IMR-90 (cell line): Measurements from ENCODE around the gene ZNF610. TPM values are rescaled to one million over a fixed set of nuclear protein-coding genes. Genes with fewer than 3 reads are reported as not detected.

Experiments
- ATAC-seq: fragments of 200-7000 bp; cut with Tn5 transposase; 2 replicates; pipeline ENCODE4 v1.9.1; 2020; ENCODE audit warnings: low read depth, mild to moderate bottlenecking, moderate library complexity
- BruUV-seq: library from RNA; stranded (reverse); fragments of 400-500 nt; replicated peaks from 2 replicates; lab custom pipeline; 2021; lab: Mats Ljungman, UMichigan
- CTCF ChIA-PET: fragments of 300-600 bp; formaldehyde crosslinking; extraction: SDS; loops from one replicate; lab custom pipeline; 2021; ENCODE audit warnings: antibody characterized with exemption; lab: Yijun Ruan, JAX
- POLR2A ChIA-PET: fragments of 300-600 bp; sonication (Branson Sonifier 250); formaldehyde crosslinking; loops from one replicate; lab custom pipeline; 2022; ENCODE audit warnings: antibody characterized with exemption; ENCODE audit not compliant: unreplicated experiment; lab: Charles Lee
- DNase-seq: peaks from one replicate; pipeline ENCODE4 v3.0.0; 2013
- H2AFZ ChIP-seq: replicated peaks from 2 replicates; pipeline ENCODE3; 2013; ENCODE audit warnings: low read length, mild to moderate bottlenecking; ENCODE audit not compliant: poor library complexity
- H2AK5ac ChIP-seq: 2 replicates; pipeline ENCODE4 v1.6.1; 2013; ENCODE audit warnings: low read depth, low read length, inconsistent platforms
- H2AK9ac ChIP-seq: replicated peaks from 2 replicates; pipeline ENCODE3; 2013; ENCODE audit warnings: mild to moderate bottlenecking, low read depth, low read length, moderate library complexity; ENCODE audit not compliant: poor library complexity
- H2BK120ac ChIP-seq: 2 replicates; pipeline ENCODE4 v1.6.1; 2013; ENCODE audit warnings: low read depth, low read length, inconsistent platforms
- H2BK15ac ChIP-seq: 3 replicates; pipeline ENCODE4 v1.6.1; 2013; ENCODE audit warnings: low read depth, low read length, inconsistent platforms
- H2BK20ac ChIP-seq: 2 replicates; pipeline ENCODE4 v1.6.1; 2013; ENCODE audit warnings: low read depth, mild to moderate bottlenecking, inconsistent platforms, low read length, moderate library complexity
- H2BK5ac ChIP-seq: 2 replicates; pipeline ENCODE4 v1.6.1; 2013; ENCODE audit warnings: mild to moderate bottlenecking, low read depth, low read length, inconsistent platforms; ENCODE audit not compliant: poor library complexity, severe bottlenecking
- H3K14ac ChIP-seq: replicated peaks from 2 replicates; pipeline ENCODE4 v1.6.1; 2013; ENCODE audit warnings: low read depth, low read length, inconsistent platforms
- H3K18ac ChIP-seq: 2 replicates; pipeline ENCODE4 v1.6.1; 2013; ENCODE audit warnings: low read depth, low read length, control low read depth
- H3K23ac ChIP-seq: 2 replicates; pipeline ENCODE4 v1.6.1; 2013; ENCODE audit warnings: low read depth, low read length, inconsistent platforms
- H3K27ac ChIP-seq: 2 replicates; pipeline ENCODE4 v1.5.1; 2013; ENCODE audit warnings: mild to moderate bottlenecking, control low read depth, low read length; ENCODE audit not compliant: insufficient read depth
- H3K27me3 ChIP-seq: 2 replicates; pipeline ENCODE4 v1.6.1; 2013; ENCODE audit warnings: low read length; ENCODE audit not compliant: control insufficient read depth, insufficient read depth
- H3K36me3 ChIP-seq: 2 replicates; pipeline ENCODE4 v1.6.1; 2013; ENCODE audit warnings: low read length, mixed read lengths; ENCODE audit not compliant: control insufficient read depth, insufficient read depth
- H3K4ac ChIP-seq: 2 replicates; pipeline ENCODE4 v1.6.1; 2013; ENCODE audit warnings: low read depth, low read length, inconsistent platforms
- H3K4me1 ChIP-seq: 2 replicates; pipeline ENCODE4 v1.6.1; 2013; ENCODE audit warnings: low read length, mixed read lengths; ENCODE audit not compliant: control insufficient read depth, insufficient read depth
- H3K4me2 ChIP-seq: 2 replicates; pipeline ENCODE4 v1.6.1; 2013; ENCODE audit warnings: low read depth, mild to moderate bottlenecking, control low read depth, low read length, moderate library complexity
- H3K4me3 ChIP-seq: 2 replicates; pipeline ENCODE4 v1.5.1; 2013; ENCODE audit warnings: low read depth, mild to moderate bottlenecking, control low read depth, low read length, moderate library complexity; ENCODE audit not compliant: insufficient read depth
- H3K56ac ChIP-seq: 2 replicates; pipeline ENCODE4 v1.6.1; 2013; ENCODE audit warnings: low read length, inconsistent platforms; ENCODE audit not compliant: insufficient read depth; ENCODE audit errors: extremely low read depth
- H3K79me1 ChIP-seq, 2 experiments: 2 replicates each; pipeline ENCODE4 v1.6.1; 2013; ENCODE audit warnings: low read length in 2 of 2, inconsistent platforms in 1 of 2, low read depth in 1 of 2
- H3K9ac ChIP-seq: 2 replicates; pipeline ENCODE4 v1.6.1; 2013; ENCODE audit warnings: low read depth, low read length, control low read depth
- H3K9me1 ChIP-seq: 2 replicates; pipeline ENCODE4 v1.6.1; 2013; ENCODE audit warnings: low read length, inconsistent platforms; ENCODE audit not compliant: insufficient read depth
- H3K9me3 ChIP-seq: 2 replicates; pipeline ENCODE4 v1.6.1; 2013; ENCODE audit warnings: low read length; ENCODE audit not compliant: control insufficient read depth, insufficient read depth
- H4K20me1 ChIP-seq: 2 replicates; pipeline ENCODE4 v1.6.1; 2013; ENCODE audit warnings: low read length, inconsistent platforms; ENCODE audit not compliant: insufficient read depth
- H4K5ac ChIP-seq: 2 replicates; pipeline ENCODE4 v1.6.1; 2013; ENCODE audit warnings: mild to moderate bottlenecking, low read depth, low read length, control low read depth
- H4K8ac ChIP-seq, 2 experiments: 2 replicates each; pipeline ENCODE4 v1.6.1; 2013; ENCODE audit warnings: low read depth in 2 of 2, low read length in 2 of 2, control low read depth in 1 of 2, inconsistent platforms in 1 of 2
- H4K91ac ChIP-seq: 2 replicates; pipeline ENCODE4 v1.6.1; 2013; ENCODE audit warnings: low read depth, low read length, inconsistent platforms; ENCODE audit not compliant: insufficient read depth
- CEBPB ChIP-seq: IDR thresholded peaks from 2 replicates; pipeline ENCODE4 v1.6.1; 2012; ENCODE audit warnings: low read depth, low read length, improper control_type of control experiment
- CHD1 ChIP-seq: IDR thresholded peaks from 2 replicates; pipeline ENCODE4 v1.6.1; 2012; ENCODE audit warnings: low read depth, low read length, improper control_type of control experiment
- CTCF ChIP-seq: conservative IDR thresholded peaks from 2 replicates; pipeline ENCODE4 v1.5.1; 2012; ENCODE audit warnings: mild to moderate bottlenecking, low read depth, low read length, improper control_type of control experiment
- ELK1 ChIP-seq: fragments of 150-350 bp; IDR thresholded peaks from 2 replicates; pipeline ENCODE4 v1.6.1; 2016; ENCODE audit warnings: low read depth, mild to moderate bottlenecking, low read length, moderate library complexity, borderline replicate concordance
- MAFK ChIP-seq: IDR thresholded peaks from 2 replicates; pipeline ENCODE4 v1.6.1; 2012; ENCODE audit warnings: low read depth, low read length, improper control_type of control experiment
- MAZ ChIP-seq: IDR thresholded peaks from 2 replicates; pipeline ENCODE4 v1.6.1; 2012; ENCODE audit warnings: low read depth, mild to moderate bottlenecking, low read length, improper control_type of control experiment, moderate library complexity, borderline replicate concordance
- MXI1 ChIP-seq: IDR thresholded peaks from 2 replicates; pipeline ENCODE4 v1.6.1; 2012; ENCODE audit warnings: low read depth, mild to moderate bottlenecking, low read length, moderate library complexity, borderline replicate concordance
- NFE2L2 ChIP-seq: fragments of 150-350 bp; IDR thresholded peaks from 2 replicates; pipeline ENCODE4 v1.6.1; 2016; ENCODE audit warnings: low read depth, mild to moderate bottlenecking, low read length
- RCOR1 ChIP-seq: IDR thresholded peaks from 2 replicates; pipeline ENCODE4 v1.6.1; 2012; ENCODE audit warnings: mild to moderate bottlenecking, low read length, improper control_type of control experiment; ENCODE audit not compliant: insufficient replicate concordance
- RFX5 ChIP-seq: IDR thresholded peaks from 2 replicates; pipeline ENCODE4 v1.8.0; 2012; ENCODE audit warnings: low read depth, mild to moderate bottlenecking, low read length, moderate library complexity
- SMC3 ChIP-seq: fragments of 150-350 bp; IDR thresholded peaks from 2 replicates; pipeline ENCODE4 v1.6.1; 2016; ENCODE audit warnings: low read depth, mild to moderate bottlenecking, antibody characterized with exemption, low read length, moderate library complexity
- USF2 ChIP-seq: fragments of 150-350 bp; IDR thresholded peaks from 2 replicates; pipeline ENCODE4 v1.6.1; 2017; ENCODE audit warnings: mild to moderate bottlenecking, antibody characterized with exemption, low read length, low read depth
- WGBS, 2 experiments: methylation state at CpG; one replicate each; pipeline versions ENCODE4 v1.1.5 to v1.1.7; 2013; ENCODE audit warnings: missing lambda C conversion rate in 2 of 2; ENCODE audit not compliant: insufficient read length in 1 of 2; ENCODE audit errors: extremely low coverage in 2 of 2; 5-methylcytosine and 5-hydroxymethylcytosine counted together
- dilution Hi-C: fragments of 300-500 bp; cut with HindIII; formaldehyde crosslinking; loops from one replicate; pipeline ENCODE4 v1.14.3; 2018; ENCODE audit warnings: low sequenced_read_pairs; ENCODE audit not compliant: unreplicated experiment
- in situ Hi-C: fragments of 300-500 bp; cut with MboI; formaldehyde crosslinking; loops from 3 replicates; pipeline ENCODE4 v1.14.3; 2019; ENCODE audit warnings: low sequenced_read_pairs, inconsistent platforms, mixed read lengths
- intact Hi-C: fragments of 100-400 bp; cut with micrococcal nuclease; formaldehyde crosslinking; loops from 2 replicates; pipeline ENCODE4 v1.10.0; 2022
- polyA plus RNA-seq, 3 experiments: library from polyadenylated mRNA; depleted of rRNA; stranded (reverse); fragments of >200 nt; gene quantifications; 2 replicates each; pipeline ENCODE4 v1.2.3, GENCODE V29; 2012; ENCODE audit warnings: low replicate concordance in 1 of 3
- total RNA-seq: library from RNA; depleted of rRNA; stranded (reverse); fragments of >200 nt; gene quantifications from 2 replicates; pipeline ENCODE4 v1.2.3, GENCODE V29; 2012

The ZNF610 gene
- total and polyA plus RNA-seq, 2 of the 4 experiments (the other 2 are of a cell fraction): 1.6 to 3.6 TPM

- Histone ChIP-seq H3K56ac (no peak overlapping the region), H3K4me3 (no peak overlapping the region), H3K9ac (no peak overlapping the region), H4K91ac (no peak overlapping the region), H2BK20ac (no peak overlapping the region), H3K9me3 (peaks cover 5% of the 10 kb centered on the region), H3K23ac (no peak overlapping the region), H4K20me1 (no peaks in the 10 kb centered on the region), H3K27ac (no peak overlapping the region), H3K18ac (no peak overlapping the region), H4K5ac (no peak overlapping the region), H3K36me3 (peaks cover 44% of the 10 kb centered on the region), H2BK5ac (no peak overlapping the region), H3K4me1 (no peaks in the 10 kb centered on the region), H3K14ac (no peak overlapping the region), H2AK9ac (no peak overlapping the region), H2BK120ac (no peak overlapping the region), H4K8ac (no peak overlapping the region), H2AFZ (no peak overlapping the region), H2AK5ac (no peak overlapping the region), H2BK15ac (no peak overlapping the region), H3K9me1 (no peaks in the 10 kb centered on the region), H3K27me3 (no peaks in the 10 kb centered on the region), H3K4ac (no peak overlapping the region), H3K79me1 (peaks cover 3 to 5% of the 10 kb centered on the region in 2 experiments; a peak in 2 of 4 replicates), H3K4me2 (no peak overlapping the region)
- POLR2A ChIA-PET: no interaction called here
- DNase-seq (no peak), ATAC-seq (no peak)
- CTCF ChIA-PET: no interaction called here
- in situ Hi-C loops (no loop called here), intact Hi-C loops (no loop called here), dilution Hi-C loops (no loop called here)
- WGBS, 2 experiments: 100% methylated on average over 3 of the region's 6 CpGs; no CpG with 5 or more reads in 1 of the 2 experiments
- TF ChIP-seq MAFK (no peak), ELK1 (no peak), RFX5 (no peak), MXI1 (no peak), RCOR1 (no peak), CTCF (no peak), MAZ (no peak), NFE2L2 (no peak), CHD1 (no peak), SMC3 (no peak), USF2 (no peak), CEBPB (no peak)
- no TSS peak for BruUV-seq
Measured at GRCh38 chr19:52286256-52286655, 49.8 kb upstream of the ZNF610 start.
